H1 (cell line): ENCODE measurements around the gene BGLAP. TPM values are rescaled to one million over a fixed set of nuclear protein-coding genes. Genes with fewer than 3 reads are reported as not detected.

Experiments used
- CTCF ChIA-PET: fragments of 300-600 bp; sonication (Branson Sonifier 250); formaldehyde crosslinking; loops from one replicate; lab custom pipeline; 2021; ENCODE audit not compliant: partially characterized antibody; lab: Charles Lee
- POLR2A ChIA-PET: fragments of 300-600 bp; sonication (Branson Sonifier 250); formaldehyde crosslinking; loops from one replicate; lab custom pipeline; 2021; ENCODE audit warnings: inconsistent platforms; ENCODE audit not compliant: partially characterized antibody; lab: Charles Lee
- DNase-seq, 2 experiments: peaks; one replicate each; pipeline versions ENCODE4 v3.0.0 to v3.0.0-alpha.2; 2010 to 2022; ENCODE audit warnings: low spot score in 2 of 2, low read depth in 1 of 2, mixed read lengths in 1 of 2
- FAIRE-seq: peaks from 2 replicates; lab custom pipeline; 2011; peaks lifted over from hg19 to GRCh38; lab: Jason Lieb, UNC
- H2AFZ ChIP-seq: 2 replicates; pipeline ENCODE4 v1.8.1; 2012; ENCODE audit warnings: low read length, inconsistent platforms
- H2AK5ac ChIP-seq: 2 replicates; pipeline ENCODE4 v1.6.1; 2013; ENCODE audit warnings: low read depth, low read length
- H2BK120ac ChIP-seq: replicated peaks from 2 replicates; pipeline ENCODE3; 2013; ENCODE audit warnings: low read depth, low read length, inconsistent platforms
- H2BK12ac ChIP-seq: 2 replicates; pipeline ENCODE4 v1.6.1; 2013; ENCODE audit warnings: low read depth, low read length
- H2BK15ac ChIP-seq: 2 replicates; pipeline ENCODE4 v1.6.1; 2013; ENCODE audit warnings: low read length
- H2BK20ac ChIP-seq: 2 replicates; pipeline ENCODE4 v1.6.1; 2013; ENCODE audit warnings: low read length
- H2BK5ac ChIP-seq: 2 replicates; pipeline ENCODE4 v1.6.1; 2013; ENCODE audit warnings: low read depth, low read length
- H3K14ac ChIP-seq: 2 replicates; pipeline ENCODE4 v1.6.1; 2013; ENCODE audit warnings: inconsistent platforms; ENCODE audit not compliant: insufficient read length
- H3K18ac ChIP-seq: 2 replicates; pipeline ENCODE4 v1.6.1; 2013; ENCODE audit warnings: low read length; ENCODE audit errors: extremely low read depth
- H3K23ac ChIP-seq: 2 replicates; pipeline ENCODE4 v1.6.1; 2013; ENCODE audit warnings: inconsistent platforms; ENCODE audit not compliant: insufficient read length
- H3K23me2 ChIP-seq: 2 replicates; pipeline ENCODE4 v1.6.1; 2013; ENCODE audit warnings: low read depth, low read length
- H3K27ac ChIP-seq: 2 replicates; pipeline ENCODE4 v1.6.1; 2011; ENCODE audit warnings: low read depth, low read length, inconsistent platforms
- H3K27me3 ChIP-seq, 4 experiments: replicated peaks in 1 of 4; 1 replicate in 1 of 4; 2 replicates in 3 of 4; pipeline versions ENCODE4 v1.6.1 to v1.8.1; 2011 to 2013; ENCODE audit warnings: low read length in 3 of 4, mild to moderate bottlenecking in 3 of 4, inconsistent platforms in 2 of 4, mixed read lengths in 2 of 4, moderate library complexity in 1 of 4; ENCODE audit not compliant: control insufficient read depth in 3 of 4, insufficient read depth in 3 of 4; ENCODE audit errors: extremely low read depth in 1 of 4
- H3K36me3 ChIP-seq, 4 experiments: 2 replicates each; pipeline versions ENCODE4 v1.6.1 to v1.8.1; 2011 to 2013; ENCODE audit warnings: mild to moderate bottlenecking in 4 of 4, low read length in 3 of 4, moderate library complexity in 2 of 4, control low read depth in 1 of 4, inconsistent platforms in 1 of 4; ENCODE audit not compliant: insufficient read depth in 4 of 4, control insufficient read depth in 2 of 4
- H3K4ac ChIP-seq: replicated peaks from 2 replicates; pipeline ENCODE3; 2013; ENCODE audit warnings: low read length, low read depth, mixed read lengths, inconsistent platforms; ENCODE audit not compliant: insufficient read length
- H3K4me1 ChIP-seq, 4 experiments: replicated peaks in 1 of 4; 1 replicate in 1 of 4; 2 replicates in 3 of 4; pipeline versions ENCODE4 v1.6.1 to v1.8.1; 2011 to 2013; ENCODE audit warnings: low read length in 3 of 4, inconsistent platforms in 2 of 4, mixed read lengths in 1 of 4; ENCODE audit not compliant: insufficient read depth in 4 of 4, control insufficient read depth in 3 of 4
- H3K4me2 ChIP-seq, 2 experiments: 2 replicates each; pipeline versions ENCODE4 v1.6.1 to v1.8.1; 2011 to 2013; ENCODE audit warnings: low read depth in 2 of 2, low read length in 2 of 2, control low read depth in 1 of 2, inconsistent platforms in 1 of 2, mild to moderate bottlenecking in 1 of 2; ENCODE audit not compliant: insufficient read depth in 1 of 2
- H3K4me3 ChIP-seq, 4 experiments: fragments of 200-600, 300-600 bp in 1 of 4; sonication (generic), shearing (Covaris generic), sonication (Bioruptor Twin) in 1 of 4; 2 replicates each; pipeline versions ENCODE4 v1.5.1 to v1.8.1; 2011 to 2016; ENCODE audit warnings: low read length in 4 of 4, low read depth in 3 of 4, control low read depth in 2 of 4, inconsistent platforms in 2 of 4, mild to moderate bottlenecking in 2 of 4, mixed read lengths in 1 of 4, moderate library complexity in 1 of 4; ENCODE audit not compliant: insufficient read depth in 2 of 4; ENCODE audit errors: extremely low read depth in 1 of 4
- H3K56ac ChIP-seq: replicated peaks from 2 replicates; pipeline ENCODE3; 2013; ENCODE audit warnings: low read depth, mild to moderate bottlenecking, mixed read lengths, low read length, inconsistent platforms; ENCODE audit not compliant: insufficient read length
- H3K79me1 ChIP-seq: 2 replicates; pipeline ENCODE4 v1.6.1; 2013; ENCODE audit warnings: low read depth, low read length, control low read depth
- H3K79me2 ChIP-seq, 2 experiments: 2 replicates each; pipeline versions ENCODE4 v1.6.1 to v1.8.1; 2012 to 2013; ENCODE audit warnings: low read length in 2 of 2, mild to moderate bottlenecking in 2 of 2, inconsistent platforms in 1 of 2; ENCODE audit not compliant: insufficient read depth in 2 of 2, control insufficient read depth in 1 of 2
- H3K9ac ChIP-seq, 4 experiments: replicated peaks in 1 of 4; 1 replicate in 1 of 4; 2 replicates in 3 of 4; pipeline versions ENCODE4 v1.6.1 to v1.8.1; 2011 to 2013; ENCODE audit warnings: low read depth in 3 of 4, low read length in 3 of 4, control low read depth in 2 of 4, mild to moderate bottlenecking in 2 of 4, moderate library complexity in 2 of 4, inconsistent platforms in 1 of 4; ENCODE audit errors: extremely low read depth in 1 of 4
- H3K9me3 ChIP-seq, 2 experiments: 2 replicates each; pipeline versions ENCODE4 v1.6.1 to v1.8.1; 2012 to 2013; ENCODE audit warnings: mild to moderate bottlenecking in 2 of 2, moderate library complexity in 2 of 2, control low read depth in 1 of 2, inconsistent platforms in 1 of 2, low read depth in 1 of 2, low read length in 1 of 2, mixed read lengths in 1 of 2; ENCODE audit not compliant: insufficient read depth in 2 of 2
- H4K20me1 ChIP-seq, 2 experiments: replicated peaks in 1 of 2; 2 replicates each; pipeline versions ENCODE3 to v1.8.1; 2011 to 2013; ENCODE audit warnings: inconsistent platforms in 2 of 2, low read length in 2 of 2, mild to moderate bottlenecking in 1 of 2; ENCODE audit not compliant: insufficient read depth in 2 of 2, control insufficient read depth in 1 of 2
- H4K5ac ChIP-seq: 2 replicates; pipeline ENCODE4 v1.6.1; 2013; ENCODE audit warnings: low read length, low read depth, mixed read lengths, inconsistent platforms; ENCODE audit not compliant: insufficient read length
- H4K8ac ChIP-seq: 2 replicates; pipeline ENCODE4 v1.8.0; 2013; ENCODE audit warnings: mild to moderate bottlenecking, moderate library complexity, low read length, inconsistent platforms; ENCODE audit not compliant: insufficient read depth; ENCODE audit errors: extremely low read depth
- H4K91ac ChIP-seq: replicated peaks from 2 replicates; pipeline ENCODE3; 2013; ENCODE audit warnings: low read length, mixed read lengths, inconsistent platforms; ENCODE audit not compliant: insufficient read length
- ASH2L ChIP-seq: fragments of 200-600, 300-600 bp; sonication (generic); IDR thresholded peaks from one replicate; pipeline ENCODE4 v1.7.1; 2017; ENCODE audit warnings: low read length
- ATF3 ChIP-seq: IDR thresholded peaks from 2 replicates; pipeline ENCODE4 v1.6.1; 2011; ENCODE audit warnings: low read depth, mild to moderate bottlenecking, low read length; ENCODE audit not compliant: insufficient read depth
- BCL11A ChIP-seq, 2 experiments: IDR thresholded peaks; one replicate each; pipeline ENCODE4 v1.6.1; 2011; ENCODE audit warnings: low read depth in 2 of 2, low read length in 2 of 2, mild to moderate bottlenecking in 2 of 2
- CEBPB ChIP-seq: IDR thresholded peaks from 2 replicates; pipeline ENCODE4 v1.6.1; 2012; ENCODE audit warnings: low read depth, low read length
- CHD2 ChIP-seq: IDR thresholded peaks from 2 replicates; pipeline ENCODE4 v1.6.1; 2012; ENCODE audit warnings: low read length, improper control_type of control experiment
- E2F6 ChIP-seq: IDR thresholded peaks from 2 replicates; pipeline ENCODE4 v1.6.1; 2012; ENCODE audit warnings: inconsistent platforms
- FOSL1 ChIP-seq: IDR thresholded peaks from 2 replicates; pipeline ENCODE4 v1.6.1; 2011; ENCODE audit warnings: mild to moderate bottlenecking, low read depth, low read length, moderate library complexity; ENCODE audit not compliant: insufficient read depth
- HDAC2 ChIP-seq, 2 experiments: fragments of 300-600 bp in 1 of 2; sonication (generic) in 1 of 2; IDR thresholded peaks; 2 replicates each; pipeline ENCODE4 v1.6.1; 2011 to 2012; ENCODE audit warnings: low read depth in 2 of 2, low read length in 2 of 2, mild to moderate bottlenecking in 2 of 2, moderate library complexity in 2 of 2, borderline replicate concordance in 1 of 2, inconsistent platforms in 1 of 2
- KDM1A ChIP-seq: fragments of 200-600, 300-600 bp; sonication (generic); IDR thresholded peaks from 2 replicates; pipeline ENCODE4 v1.7.1; 2016; ENCODE audit warnings: mild to moderate bottlenecking, low read length, borderline replicate concordance
- KDM4A ChIP-seq: IDR thresholded peaks from one replicate; pipeline ENCODE4 v1.7.1; 2012; ENCODE audit warnings: low read depth, mild to moderate bottlenecking, moderate library complexity, low read length, inconsistent platforms; ENCODE audit not compliant: severe bottlenecking
- SIRT6 ChIP-seq: IDR thresholded peaks from one replicate; pipeline ENCODE4 v1.7.1; 2012; ENCODE audit warnings: low read length, inconsistent platforms
- SIX5 ChIP-seq: IDR thresholded peaks from 2 replicates; pipeline ENCODE4 v1.6.1; 2011; ENCODE audit warnings: mild to moderate bottlenecking, low read depth, low read length
- ZNF274 ChIP-seq: IDR thresholded peaks from 2 replicates; pipeline ENCODE4 v1.7.0; 2012; ENCODE audit warnings: low read length, borderline replicate concordance; ENCODE audit errors: extremely low read depth
- WGBS, 2 experiments: shearing (Covaris generic) in 1 of 2; methylation state at CpG; one replicate each; pipeline versions ENCODE4 v1.1.6 to v1.1.7; 2013 to 2015; ENCODE audit warnings: low lambda C conversion rate in 2 of 2, mixed read lengths in 2 of 2, inconsistent platforms in 1 of 2, low coverage in 1 of 2, missing lambda C conversion rate in 1 of 2; ENCODE audit not compliant: insufficient replicate concordance in 2 of 2, insufficient coverage in 1 of 2, insufficient read length in 1 of 2; ENCODE audit errors: extremely low coverage in 1 of 2, missing lambda C conversion rate in 1 of 2; 5-methylcytosine and 5-hydroxymethylcytosine counted together
- polyA plus RNA-seq, 7 experiments: library from polyadenylated mRNA; depleted of rRNA in 3 of 7; stranded (reverse) in 5 of 7; unstranded in 2 of 7; fragments of >200 nt in 5 of 7; fragments of 200-250 nt in 2 of 7; gene quantifications; 1 replicate in 5 of 7; 2 replicates in 1 of 7; 4 replicates in 1 of 7; pipeline versions ENCODE4 v1.2.1 to v1.2.3, GENCODE V29; 2011 to 2013; ENCODE audit warnings: missing spikeins in 2 of 7, mixed read lengths in 2 of 7
- total RNA-seq: library from RNA; stranded (reverse); fragmentation: NEBNext Ultra II Directional; extraction: Animal tissue kit (Norgen Biotek cat#: 25700); gene quantifications from 2 replicates; pipeline ENCODE4 v1.2.1, GENCODE V29; 2021

BGLAP gene
- total and polyA plus RNA-seq, 2 of the 8 experiments (the other 6 are each of a cell fraction or from before 2014, with no cell fraction given) = 1.2 to 1.5 TPM

GRCh38 chr1:156211243-156211642 lies 30.7 kb upstream of the BGLAP start:
- no peak for FAIRE-seq
- no peak overlapping the region for H2AFZ ChIP-seq
- no peak overlapping the region for H3K14ac ChIP-seq
- no peak overlapping the region for H4K91ac ChIP-seq
- H3K4me2 ChIP-seq = no peak overlapping the region
- H2AK5ac ChIP-seq = no peak overlapping the region
- no peak overlapping the region for H3K56ac ChIP-seq
- H2BK15ac ChIP-seq = no peak overlapping the region
- no peak overlapping the region for H4K5ac ChIP-seq
- no peak overlapping the region for H2BK12ac ChIP-seq
- H2BK120ac ChIP-seq = no peak overlapping the region
- ChIA-PET POLR2A (interaction anchor here (0.8 to 6.5 kb wide), 13 partner anchors 9 to 101 kb away, joined by 3 to 77 read pairs (median 5); partner anchors contain the start of genes LMNA, PAQR6 and SLC25A44), CTCF (interaction anchor here (0.6 to 4.5 kb wide), 9 partner anchors 9 to 83 kb away, joined by 3 to 18 read pairs (median 6); no protein-coding TSS in a partner anchor)
- no peak overlapping the region for H2BK5ac ChIP-seq
- peaks cover 0 to 5% (median 4%) of the 10 kb centered on the region in 4 experiments; a peak in 5 of 7 replicates for H3K4me1 ChIP-seq
- peaks cover 2% of the 10 kb centered on the region for H3K79me1 ChIP-seq
- peaks cover 7 to 17% of the 10 kb centered on the region in 2 experiments for H3K79me2 ChIP-seq
- H3K23me2 ChIP-seq = 0 out of 2 replicates have a peak, but pooled peaks cover 6% of the 10 kb centered on the region
- no peak overlapping the region for H2BK20ac ChIP-seq
- peaks cover under 1 to 32% (median 4%) of the 10 kb centered on the region in 4 experiments; a peak in 6 of 8 replicates for H3K36me3 ChIP-seq
- no peak overlapping the region for H3K23ac ChIP-seq
- no peaks in the 10 kb centered on the region for H3K9me3 ChIP-seq
- 94% methylated on average over 3 of the region's 3 CpGs; no CpG with 5 or more reads in 1 of the 2 experiments for WGBS, 2 experiments
- no peak overlapping the region for H3K27ac ChIP-seq
- no peak overlapping the region for H3K4ac ChIP-seq
- H4K20me1 ChIP-seq = no peaks in the 10 kb centered on the region
- no peak overlapping the region for H3K18ac ChIP-seq
- no peak overlapping the region for H3K4me3 ChIP-seq
- H3K9ac ChIP-seq = no peak overlapping the region
- no peak for DNase-seq
- no peak overlapping the region for H4K8ac ChIP-seq
- no peaks in the 10 kb centered on the region for H3K27me3 ChIP-seq
- TF ChIP-seq KDM4A = no peak
- no peak for TF ChIP-seq SIX5
- no peak for TF ChIP-seq HDAC2 (IDR thresholded peaks at IDR 0.05; ENCODE audit: borderline replicate concordance in 1 of 2, low read depth in 2 of 2, low read length in 2 of 2)
- TF ChIP-seq CEBPB = no peak
- no peak for TF ChIP-seq FOSL1
- no peak for TF ChIP-seq ATF3
- no peak for TF ChIP-seq KDM1A
- TF ChIP-seq SIRT6 = no peak
- no peak for TF ChIP-seq E2F6
- TF ChIP-seq BCL11A (IDR thresholded peaks at IDR 0.05; ENCODE audit: low read depth in 2 of 2, low read length in 2 of 2) = no peak
- TF ChIP-seq ZNF274 = no peak
- TF ChIP-seq ASH2L = no peak
- no peak for TF ChIP-seq CHD2
